ENCODE data around the gene ARSA. TPM values are rescaled to one million over a fixed set of nuclear protein-coding genes. Genes with fewer than 3 reads are reported as not detected.

Gene ARSA
- total RNA-seq, 1 experiment from 2014 or later = 10.3 TPM

DNA sequence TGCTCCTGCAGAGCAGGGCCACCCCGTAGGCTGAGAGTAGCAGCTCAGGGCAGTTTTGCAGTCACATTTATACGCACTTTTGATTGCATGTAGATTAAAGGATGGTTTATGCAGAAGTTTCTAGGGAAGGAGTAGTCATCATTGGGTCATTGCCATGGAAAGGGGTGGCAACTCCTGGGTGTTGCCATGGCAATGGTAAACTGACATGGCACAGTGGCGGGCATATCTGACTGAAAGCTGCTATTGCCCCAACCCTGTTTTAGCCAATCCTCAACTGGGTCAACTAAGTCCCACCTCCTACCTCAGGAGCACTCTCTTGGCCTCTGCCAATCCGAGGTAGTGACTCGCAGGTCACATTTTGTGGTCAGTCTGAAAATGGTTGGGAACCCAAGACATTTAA, 2.4 kb upstream of the ARSA start:
- H2BK120ac ChIP-seq (ENCODE audit: low read depth, low read length, poor library complexity, severe bottlenecking) = no peak overlapping the region
- H2BK12ac ChIP-seq (ENCODE audit: insufficient read length, low read depth, low read length) = no peak overlapping the region
- H3K27ac Mint-ChIP-seq = no peak overlapping the region
- H2BK15ac ChIP-seq (ENCODE audit: low read depth, low read length) = no peak overlapping the region
- H4K8ac ChIP-seq (replicated peaks; ENCODE audit: insufficient read length, low read depth, low read length) = no peak overlapping the region
- H3K23ac ChIP-seq (ENCODE audit: insufficient read length, low read depth, low read length) = no peak overlapping the region
- no peaks in the 10 kb centered on the region for H3K9me3 ChIP-seq (ENCODE audit: control insufficient read depth, low read depth, low read length)
- no CpG with 5 or more reads among the region's 5 CpGs for WGBS (ENCODE audit: extremely low coverage, insufficient read length, low lambda C conversion rate)
- H3K4me1 Mint-ChIP-seq = peaks cover 7 to 8% of the 10 kb centered on the region in 2 experiments
- H3K4me1 ChIP-seq (ENCODE audit: insufficient read depth, low read length) = peaks cover 5% of the 10 kb centered on the region; the same call in 1 of the 2 replicates
- H3K27me3 ChIP-seq (ENCODE audit: insufficient read depth, low read length) = peaks cover 4% of the 10 kb centered on the region; the same call in 1 of the 2 replicates
- peaks cover 2% of the 10 kb centered on the region for H4K20me1 ChIP-seq (ENCODE audit: control insufficient read depth, insufficient read depth, insufficient read length)
- no peak overlapping the region for H2AFZ ChIP-seq (ENCODE audit: low read length)
- no peak overlapping the region for H3K18ac ChIP-seq (ENCODE audit: insufficient read length, low read depth, low read length)
- H3K14ac ChIP-seq (ENCODE audit: insufficient read depth, low read length) = no peak overlapping the region; the same call in 1 of the 2 replicates
- no peak overlapping the region for H2BK5ac ChIP-seq (ENCODE audit: insufficient read length, low read length)
- H2BK20ac ChIP-seq (ENCODE audit: low read depth, low read length, poor library complexity, severe bottlenecking) = no peak overlapping the region
- no peak overlapping the region for H3K4me3 Mint-ChIP-seq
- no peak overlapping the region for H3T11ph ChIP-seq (ENCODE audit: low read length)
- no peaks in the 10 kb centered on the region for H3K79me2 ChIP-seq (ENCODE audit: insufficient read depth, low read length)
- TF ChIP-seq, protein P1, sequence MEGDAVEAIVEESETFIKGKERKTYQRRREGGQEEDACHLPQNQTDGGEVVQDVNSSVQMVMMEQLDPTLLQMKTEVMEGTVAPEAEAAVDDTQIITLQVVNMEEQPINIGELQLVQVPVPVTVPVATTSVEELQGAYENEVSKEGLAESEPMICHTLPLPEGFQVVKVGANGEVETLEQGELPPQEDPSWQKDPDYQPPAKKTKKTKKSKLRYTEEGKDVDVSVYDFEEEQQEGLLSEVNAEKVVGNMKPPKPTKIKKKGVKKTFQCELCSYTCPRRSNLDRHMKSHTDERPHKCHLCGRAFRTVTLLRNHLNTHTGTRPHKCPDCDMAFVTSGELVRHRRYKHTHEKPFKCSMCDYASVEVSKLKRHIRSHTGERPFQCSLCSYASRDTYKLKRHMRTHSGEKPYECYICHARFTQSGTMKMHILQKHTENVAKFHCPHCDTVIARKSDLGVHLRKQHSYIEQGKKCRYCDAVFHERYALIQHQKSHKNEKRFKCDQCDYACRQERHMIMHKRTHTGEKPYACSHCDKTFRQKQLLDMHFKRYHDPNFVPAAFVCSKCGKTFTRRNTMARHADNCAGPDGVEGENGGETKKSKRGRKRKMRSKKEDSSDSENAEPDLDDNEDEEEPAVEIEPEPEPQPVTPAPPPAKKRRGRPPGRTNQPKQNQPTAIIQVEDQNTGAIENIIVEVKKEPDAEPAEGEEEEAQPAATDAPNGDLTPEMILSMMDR (conservative IDR thresholded peaks at IDR 0.05) = no peak
- no peaks in the 10 kb centered on the region; a peak in 1 of 7 replicates for H3K36me3 Mint-ChIP-seq (ENCODE audit: insufficient read depth in 1 of 3, low read depth in 3 of 3)
- no peak overlapping the region for H3K9ac ChIP-seq (ENCODE audit: extremely low read depth, insufficient read length, low read length)
- H4K5ac ChIP-seq (ENCODE audit: insufficient read length, low read depth, low read length) = no peak overlapping the region
- H4K91ac ChIP-seq (ENCODE audit: insufficient read length, low read depth, low read length) = no peak overlapping the region
- no peak for DNase-seq
- no peak overlapping the region for H3K4ac ChIP-seq (ENCODE audit: low read depth, low read length)
- no peak overlapping the region for H2AK5ac ChIP-seq (ENCODE audit: insufficient read length, low read length)
- no peaks in the 10 kb centered on the region for H3K79me1 ChIP-seq (ENCODE audit: insufficient read depth, low read depth, low read length, poor library complexity, severe bottlenecking)
- H3K9me3 Mint-ChIP-seq = no peaks in the 10 kb centered on the region
- H3K27me3 Mint-ChIP-seq (ENCODE audit: low read depth) = peaks cover 33% of the 10 kb centered on the region
- no peak overlapping the region for H3K4me2 ChIP-seq (ENCODE audit: insufficient read depth, insufficient read length, low read length)
- H3K23me2 ChIP-seq (ENCODE audit: insufficient read length, low read depth, low read length, poor library complexity, severe bottlenecking) = peaks cover 18% of the 10 kb centered on the region
- no peak overlapping the region for H3K56ac ChIP-seq (ENCODE audit: insufficient read length, low read depth, low read length)
- H3K27ac ChIP-seq (ENCODE audit: insufficient read length, low read depth, low read length) = no peak overlapping the region

Measured in H9 (cell line).